Neuronal stem cell (in vitro differentiated cells): ENCODE measurements around the gene ITGA11.

Experiments used
- DNase-seq: peaks from one replicate; pipeline ENCODE4 v3.0.0-alpha.2; 2013; ENCODE audit warnings: low spot score
- H2AFZ ChIP-seq: one replicate; pipeline ENCODE4 v1.6.1; 2013; ENCODE audit warnings: mild to moderate bottlenecking, low read length, inconsistent platforms
- H2AK5ac ChIP-seq: 2 replicates; pipeline ENCODE4 v1.6.1; 2013; ENCODE audit warnings: low read depth, mild to moderate bottlenecking, inconsistent platforms, low read length, moderate library complexity, mixed read lengths
- H2BK120ac ChIP-seq: 2 replicates; pipeline ENCODE4 v1.6.1; 2013; ENCODE audit warnings: low read depth, mild to moderate bottlenecking, inconsistent platforms, low read length, moderate library complexity, mixed read lengths
- H2BK12ac ChIP-seq: one replicate; pipeline ENCODE4 v1.6.1; 2013; ENCODE audit warnings: low read length, inconsistent platforms
- H2BK15ac ChIP-seq: 2 replicates; pipeline ENCODE4 v1.6.1; 2013; ENCODE audit warnings: mild to moderate bottlenecking, low read length, inconsistent platforms, mixed read lengths
- H2BK5ac ChIP-seq: one replicate; pipeline ENCODE4 v1.6.1; 2013; ENCODE audit warnings: inconsistent platforms, mild to moderate bottlenecking, low read length, moderate library complexity
- H3K14ac ChIP-seq: one replicate; pipeline ENCODE4 v1.6.1; 2013; ENCODE audit warnings: low read length, inconsistent platforms
- H3K18ac ChIP-seq: 2 replicates; pipeline ENCODE4 v1.6.1; 2013; ENCODE audit warnings: low read length, inconsistent platforms
- H3K23ac ChIP-seq: 2 replicates; pipeline ENCODE4 v1.6.1; 2013; ENCODE audit warnings: low read depth, mild to moderate bottlenecking, mixed read lengths, low read length, inconsistent platforms; ENCODE audit not compliant: poor library complexity
- H3K27ac ChIP-seq: replicated peaks from 3 replicates; pipeline ENCODE4 v1.5.1; 2013; ENCODE audit warnings: low read length, inconsistent platforms
- H3K27me3 ChIP-seq, 3 experiments: 2 replicates each; pipeline ENCODE4 v1.6.1; 2013; ENCODE audit warnings: low read length in 3 of 3, mild to moderate bottlenecking in 2 of 3, inconsistent platforms in 1 of 3, low read depth in 1 of 3, mixed read lengths in 1 of 3, moderate library complexity in 1 of 3; ENCODE audit not compliant: control insufficient read depth in 3 of 3, insufficient read depth in 3 of 3
- H3K36me3 ChIP-seq, 2 donors: replicated peaks in 1 of 2; 2 replicates each; pipeline ENCODE4 v1.6.1; 2013; ENCODE audit warnings: low read length in 2 of 2; ENCODE audit not compliant: control insufficient read depth in 2 of 2, insufficient read depth in 2 of 2
- H3K4ac ChIP-seq: 2 replicates; pipeline ENCODE4 v1.6.1; 2013; ENCODE audit warnings: inconsistent platforms, mild to moderate bottlenecking, low read length, moderate library complexity
- H3K4me1 ChIP-seq, 2 donors: 1 replicate in 1 of 2; 2 replicates in 1 of 2; pipeline ENCODE4 v1.6.1; 2013; ENCODE audit warnings: low read length in 2 of 2, low read depth in 1 of 2; ENCODE audit not compliant: control insufficient read depth in 2 of 2, insufficient read depth in 1 of 2
- H3K4me2 ChIP-seq: one replicate; pipeline ENCODE4 v1.6.1; 2013; ENCODE audit warnings: mild to moderate bottlenecking, low read length, inconsistent platforms; ENCODE audit not compliant: insufficient read depth, poor library complexity, severe bottlenecking
- H3K4me3 ChIP-seq, 2 donors: 2 replicates each; pipeline ENCODE4 v1.5.1; 2013; ENCODE audit warnings: low read length in 2 of 2, mild to moderate bottlenecking in 2 of 2, inconsistent platforms in 1 of 2, moderate library complexity in 1 of 2
- H3K79me1 ChIP-seq: one replicate; pipeline ENCODE4 v1.6.1; 2013; ENCODE audit warnings: low read depth, mild to moderate bottlenecking, inconsistent platforms, low read length, moderate library complexity
- H3K9ac ChIP-seq: one replicate; pipeline ENCODE4 v1.6.1; 2013; ENCODE audit warnings: mild to moderate bottlenecking, low read depth, low read length, inconsistent platforms; ENCODE audit not compliant: poor library complexity
- H3K9me3 ChIP-seq, 2 donors: replicated peaks in 1 of 2; 2 replicates each; pipeline versions ENCODE3 to v1.6.1; 2013; ENCODE audit warnings: low read length in 2 of 2, mild to moderate bottlenecking in 2 of 2, inconsistent platforms in 1 of 2, low read depth in 1 of 2, mixed read lengths in 1 of 2, moderate library complexity in 1 of 2; ENCODE audit not compliant: control insufficient read depth in 2 of 2, insufficient read depth in 1 of 2
- H4K8ac ChIP-seq: one replicate; pipeline ENCODE4 v1.6.1; 2013; ENCODE audit warnings: low read depth, mild to moderate bottlenecking, inconsistent platforms, low read length, moderate library complexity
- H4K91ac ChIP-seq: one replicate; pipeline ENCODE4 v1.6.1; 2013; ENCODE audit warnings: low read length, low read depth, mild to moderate bottlenecking, inconsistent platforms; ENCODE audit not compliant: poor library complexity
- WGBS, 2 donors: extraction: QIAGEN DNeasy Blood & Tissue Kit; methylation state at CpG; one replicate each; pipeline ENCODE4 v1.1.7; 2013; ENCODE audit warnings: missing lambda C conversion rate in 2 of 2, mixed read lengths in 1 of 2; ENCODE audit not compliant: insufficient read length in 2 of 2, insufficient replicate concordance in 1 of 2; ENCODE audit errors: extremely low coverage in 2 of 2; 5-methylcytosine and 5-hydroxymethylcytosine counted together

Gene ITGA11

DNA sequence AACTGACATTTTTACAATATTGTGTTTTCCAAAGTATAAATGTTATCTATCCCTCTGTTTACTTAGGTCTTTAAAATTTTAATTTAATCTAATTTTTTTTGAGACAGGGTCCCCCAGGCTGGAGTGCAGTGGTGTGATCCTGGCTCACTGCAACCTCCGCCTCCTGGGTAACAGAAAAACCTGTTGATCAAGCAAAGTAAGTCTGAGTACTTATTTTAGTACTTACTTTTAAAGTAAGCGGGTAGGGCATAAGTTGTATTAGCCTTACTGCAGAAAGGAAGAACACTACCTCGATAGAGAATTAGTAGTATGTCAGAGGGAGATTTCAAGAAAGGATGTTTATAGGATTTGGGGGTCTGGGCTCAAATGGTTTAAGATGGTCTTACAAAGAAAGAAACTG lies 166.3 kb downstream of the ITGA11 start:
- no peaks in the 10 kb centered on the region for H3K9me3 ChIP-seq
- H3K9ac ChIP-seq: no peak overlapping the region
- H2BK15ac ChIP-seq: no peak overlapping the region
- H3K14ac ChIP-seq: no peak overlapping the region
- no peak overlapping the region for H3K18ac ChIP-seq
- no peaks in the 10 kb centered on the region for H3K79me1 ChIP-seq
- H2BK120ac ChIP-seq: no peak overlapping the region
- no CpG with 5 or more reads among the region's 3 CpGs for WGBS, 2 donors
- no peak overlapping the region for H3K27ac ChIP-seq
- no peak overlapping the region for H4K8ac ChIP-seq
- no peaks in the 10 kb centered on the region for H3K4me1 ChIP-seq
- H4K91ac ChIP-seq: no peak overlapping the region
- H2BK12ac ChIP-seq: no peak overlapping the region
- H2AK5ac ChIP-seq: no peak overlapping the region
- no peak overlapping the region for H3K23ac ChIP-seq
- DNase-seq: no peak
- no peak overlapping the region for H2BK5ac ChIP-seq
- H2AFZ ChIP-seq: no peak overlapping the region
- no peak overlapping the region for H3K4ac ChIP-seq
- no peak overlapping the region for H3K4me2 ChIP-seq
- H3K27me3 ChIP-seq: peaks cover 0 to 5% (median 0%) of the 10 kb centered on the region in 3 experiments
- no peaks in the 10 kb centered on the region for H3K36me3 ChIP-seq
- no peak overlapping the region for H3K4me3 ChIP-seq

DNA sequence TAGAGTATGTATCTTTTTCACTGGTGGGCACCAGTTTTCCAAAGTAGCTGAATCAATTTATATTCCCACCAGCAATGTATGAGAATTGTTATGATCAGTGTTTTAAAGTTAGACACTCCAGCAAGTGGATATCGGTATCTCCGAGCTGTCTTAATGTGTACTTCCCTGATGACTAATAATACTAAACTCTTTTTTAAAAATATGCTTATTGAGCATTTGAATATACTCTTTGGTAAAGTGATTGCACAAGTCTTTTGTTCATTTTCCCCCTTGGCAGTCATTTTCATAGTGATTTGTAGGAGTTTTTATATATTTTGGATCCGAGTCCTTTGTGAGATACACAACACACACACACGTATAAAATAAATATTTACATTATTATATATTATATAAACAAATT lies 166.9 kb downstream of the ITGA11 start:
- WGBS, 2 donors: no CpG with 5 or more reads among the region's 4 CpGs

DNA sequence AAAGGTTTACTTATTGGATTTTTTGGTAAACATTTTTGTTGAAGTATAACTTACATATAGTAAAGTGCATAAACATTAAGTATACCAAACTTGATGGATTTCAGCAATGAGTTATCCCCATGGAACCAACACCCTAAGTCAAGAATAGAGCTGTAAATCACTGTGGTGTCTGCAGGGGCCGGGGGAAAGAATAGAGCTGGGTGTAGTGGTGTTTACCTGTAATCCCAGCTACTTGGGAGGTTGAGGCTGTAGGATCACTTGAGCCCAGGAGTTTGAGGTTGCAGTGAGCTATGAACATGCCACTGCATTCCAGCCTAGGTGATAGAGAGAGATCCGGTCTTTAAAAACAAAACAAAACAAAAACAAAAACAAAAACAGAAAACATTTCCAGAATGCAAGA lies 167.7 kb downstream of the ITGA11 start:
- Histone ChIP-seq H3K79me1 (no peaks in the 10 kb centered on the region), H3K4me2 (no peak overlapping the region), H3K18ac (no peak overlapping the region), H3K9me3 (no peaks in the 10 kb centered on the region), H2BK15ac (no peak overlapping the region), H2AFZ (no peak overlapping the region), H3K14ac (no peak overlapping the region), H3K27me3 (peaks cover 0 to 5% (median 0%) of the 10 kb centered on the region in 3 experiments), H4K91ac (no peak overlapping the region), H3K27ac (no peak overlapping the region), H2BK12ac (no peak overlapping the region), H3K4ac (no peak overlapping the region), H2AK5ac (no peak overlapping the region), H3K4me3 (no peak overlapping the region), H2BK120ac (no peak overlapping the region), H3K36me3 (no peaks in the 10 kb centered on the region), H3K23ac (no peak overlapping the region), H2BK5ac (no peak overlapping the region), H3K4me1 (no peaks in the 10 kb centered on the region), H3K9ac (no peak overlapping the region), H4K8ac (no peak overlapping the region)
- no peak for DNase-seq
- WGBS, 2 donors: no CpG with 5 or more reads among the region's 2 CpGs

More for the DNA sequence above, 166.9 kb downstream of the ITGA11 start:
- Histone ChIP-seq H2BK120ac (no peak overlapping the region), H2AK5ac (no peak overlapping the region), H4K8ac (no peak overlapping the region), H3K4ac (no peak overlapping the region), H2BK5ac (no peak overlapping the region), H3K14ac (no peak overlapping the region), H3K27me3 (peaks cover 0 to 5% (median 0%) of the 10 kb centered on the region in 3 experiments), H3K36me3 (no peaks in the 10 kb centered on the region), H3K9ac (no peak overlapping the region), H3K27ac (no peak overlapping the region), H2AFZ (no peak overlapping the region), H2BK12ac (no peak overlapping the region), H3K23ac (no peak overlapping the region), H3K18ac (no peak overlapping the region), H3K79me1 (no peaks in the 10 kb centered on the region), H3K4me1 (no peaks in the 10 kb centered on the region), H4K91ac (no peak overlapping the region), H2BK15ac (no peak overlapping the region), H3K4me3 (no peak overlapping the region), H3K4me2 (no peak overlapping the region), H3K9me3 (no peaks in the 10 kb centered on the region)
- DNase-seq: no peak

DNA sequence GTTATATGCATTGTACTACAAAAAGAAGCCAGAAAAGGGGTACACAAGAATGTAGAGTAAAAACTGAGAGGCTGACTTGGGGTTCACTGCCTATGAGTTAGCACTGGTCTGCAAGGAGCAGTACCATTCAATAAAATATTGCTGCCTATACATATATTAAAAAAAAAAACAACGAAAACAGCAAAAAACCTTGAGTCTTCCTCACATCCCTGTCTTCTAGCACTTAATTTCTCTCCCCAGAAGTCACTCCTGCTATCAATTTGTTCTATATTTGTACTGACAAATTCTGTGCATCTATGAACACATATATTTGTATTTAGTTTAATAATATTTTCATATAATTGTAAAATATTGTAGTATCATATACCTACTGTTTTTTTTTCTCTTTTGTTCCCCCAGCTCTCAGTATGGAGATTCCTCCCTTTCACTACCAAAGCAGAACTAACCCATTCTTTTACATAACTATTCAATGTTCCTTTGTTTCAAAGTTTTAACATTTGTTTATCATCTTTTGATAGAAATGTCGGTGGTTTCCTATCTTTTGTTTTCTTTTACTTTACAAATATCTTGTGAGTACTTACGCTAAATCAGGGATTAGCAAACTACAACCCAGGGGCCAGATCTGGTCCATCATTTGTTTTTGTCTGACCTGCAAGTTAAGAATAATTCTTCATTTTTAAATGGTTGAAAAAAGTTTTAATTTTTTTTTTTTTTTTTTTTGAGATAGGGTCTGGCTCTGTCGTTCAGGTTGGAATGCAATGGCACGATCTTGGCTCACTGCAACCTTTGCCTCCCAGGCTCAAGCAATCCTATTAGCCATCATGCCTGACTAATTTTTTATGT lies 169.2 kb downstream of the ITGA11 start:
- H3K27me3 ChIP-seq: peaks cover 0 to 5% (median 0%) of the 10 kb centered on the region in 3 experiments
- no CpG with 5 or more reads among the region's 5 CpGs for WGBS, 2 donors

More for the DNA sequence above, 169.2 kb downstream of the ITGA11 start:
- Histone ChIP-seq H3K4me3 (no peak overlapping the region), H2BK15ac (no peak overlapping the region), H3K36me3 (no peaks in the 10 kb centered on the region), H3K9me3 (no peaks in the 10 kb centered on the region), H3K18ac (no peak overlapping the region), H2BK12ac (no peak overlapping the region), H3K23ac (no peak overlapping the region), H2BK5ac (no peak overlapping the region), H3K4me1 (no peaks in the 10 kb centered on the region), H4K91ac (no peak overlapping the region), H3K14ac (no peak overlapping the region), H2AK5ac (no peak overlapping the region), H2AFZ (no peak overlapping the region), H2BK120ac (no peak overlapping the region), H3K27ac (no peak overlapping the region), H3K9ac (no peak overlapping the region), H3K4ac (no peak overlapping the region), H4K8ac (no peak overlapping the region), H3K4me2 (no peak overlapping the region), H3K79me1 (no peaks in the 10 kb centered on the region)
- DNase-seq: no peak
